H1 (cell line): ENCODE measurements around the gene HDLBP. TPM values are rescaled to one million over a fixed set of nuclear protein-coding genes. Genes with fewer than 3 reads are reported as not detected.

Experiments
- CEBPB ChIP-seq: IDR thresholded peaks from 2 replicates; pipeline ENCODE4 v1.6.1; 2012; ENCODE audit warnings: low read depth, low read length
- PHF8 ChIP-seq: fragments of 200-600 bp; sonication (generic); conservative IDR thresholded peaks from 2 replicates; pipeline ENCODE4 v1.7.1; 2012; ENCODE audit warnings: low read depth, mild to moderate bottlenecking, inconsistent platforms, low read length, moderate library complexity
- SAP30 ChIP-seq: fragments of 300-600 bp; sonication (generic); IDR thresholded peaks from 2 replicates; pipeline ENCODE4 v1.7.1; 2012; ENCODE audit warnings: low read length, moderate library complexity, mild to moderate bottlenecking, inconsistent platforms; ENCODE audit not compliant: insufficient read depth, insufficient replicate concordance
- SP2 ChIP-seq: IDR thresholded peaks from 2 replicates; pipeline ENCODE4 v1.6.1; 2012; ENCODE audit warnings: mild to moderate bottlenecking, low read length, inconsistent platforms
- TEAD4 ChIP-seq: IDR thresholded peaks from 2 replicates; pipeline ENCODE4 v1.6.1; 2012; ENCODE audit warnings: low read depth, low read length, inconsistent platforms, mixed read lengths
- YY1 ChIP-seq: IDR thresholded peaks from 2 replicates; pipeline ENCODE4 v1.6.1; 2011; ENCODE audit warnings: low read depth, mild to moderate bottlenecking, low read length
- polyA plus RNA-seq, 7 experiments: library from polyadenylated mRNA; depleted of rRNA in 3 of 7; stranded (reverse) in 5 of 7; unstranded in 2 of 7; fragments of >200 nt in 5 of 7; fragments of 200-250 nt in 2 of 7; gene quantifications; 1 replicate in 5 of 7; 2 replicates in 1 of 7; 4 replicates in 1 of 7; pipeline versions ENCODE4 v1.2.1 to v1.2.3, GENCODE V29; 2011 to 2013; ENCODE audit warnings: missing spikeins in 2 of 7, mixed read lengths in 2 of 7
- total RNA-seq: library from RNA; stranded (reverse); fragmentation: NEBNext Ultra II Directional; extraction: Animal tissue kit (Norgen Biotek cat#: 25700); gene quantifications from 2 replicates; pipeline ENCODE4 v1.2.1, GENCODE V29; 2021

The HDLBP gene
- total and polyA plus RNA-seq, 2 of the 8 experiments (the other 6 are each of a cell fraction or from before 2014, with no cell fraction given) = 185 to 360 TPM

- TF ChIP-seq TEAD4 (no peak), YY1 (no peak), CEBPB (no peak), SAP30 (no peak), SP2 (no peak), PHF8 (no peak)
Measured at GRCh38 chr2:241188361-241189092, 126.9 kb downstream of the HDLBP start, which contains the start of gene ANO7 (continued).
